ENCODE results near the gene ADAMTS14.

DNA sequence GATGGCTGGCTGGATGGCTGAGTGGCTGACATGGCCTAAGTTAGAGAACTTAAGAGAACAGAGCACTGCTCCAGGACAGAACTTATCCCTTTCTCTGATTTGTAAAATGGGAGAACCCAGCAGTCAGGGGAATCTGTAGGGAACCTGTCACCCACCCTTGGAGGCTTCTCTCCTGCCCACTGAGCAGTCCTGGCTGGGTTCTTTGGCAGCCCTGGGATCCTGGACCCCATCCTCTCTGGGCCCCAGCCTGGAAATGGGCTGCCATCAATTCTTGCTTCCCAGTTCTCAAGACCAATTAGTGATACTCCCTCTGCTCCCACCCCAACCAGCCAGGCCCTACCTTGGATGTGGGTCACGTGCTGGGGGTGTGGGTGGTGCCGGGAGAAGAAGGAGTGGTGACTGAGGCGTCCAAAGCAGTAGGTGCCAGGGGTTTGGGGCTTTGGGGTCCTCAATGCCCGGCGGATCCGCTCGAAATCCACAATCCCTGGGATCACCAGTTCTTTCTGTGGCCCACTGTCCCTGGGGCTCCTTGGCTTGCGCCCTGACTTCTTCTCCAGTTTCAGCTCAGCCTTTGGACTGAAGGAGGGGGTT, 109.2 kb downstream of the ADAMTS14 start:
- no peak for TF ChIP-seq POLR2AphosphoS5 (IDR thresholded peaks at IDR 0.05; ENCODE audit: low read depth, low read length)
- no peak for TF ChIP-seq POLR2A (IDR thresholded peaks at IDR 0.05; ENCODE audit: low read depth, low read length)
- TF ChIP-seq TAF1 (IDR thresholded peaks at IDR 0.05; ENCODE audit: borderline replicate concordance, low read depth, low read length): no peak

Measured in GM12892 (cell line).